Heart left ventricle (tissue), 16 donors: ENCODE data around the gene SH2D4B. TPM values are rescaled to one million over a fixed set of nuclear protein-coding genes. Genes with fewer than 3 reads are reported as not detected.

Source experiments
- ATAC-seq, 4 donors: fragments of 200-7000 bp; cut with Tn5 transposase; one replicate each; pipeline ENCODE4 v1.9.1; 2020 to 2022; ENCODE audit warnings: moderate library complexity in 4 of 4, mild to moderate bottlenecking in 3 of 4, moderate number of reproducible peaks in 1 of 4
- DNase-seq, 5 donors: peaks; one replicate each; pipeline ENCODE4 v3.0.0-alpha.2; 2020
- H3K27ac ChIP-seq, 12 donors: fragments of 200-600 bp; sonication (generic) in 4 of 12; one replicate each; pipeline versions ENCODE4 v1.5.0 to v1.8.0; 2016 to 2022; ENCODE audit warnings: mild to moderate bottlenecking in 2 of 12
- H3K27me3 ChIP-seq, 9 donors: fragments of 200-600 bp; sonication (generic) in 2 of 9; one replicate each; pipeline versions ENCODE4 v1.5.1 to v1.8.0; 2016 to 2022; ENCODE audit warnings: mild to moderate bottlenecking in 3 of 9
- H3K36me3 ChIP-seq, 9 donors: fragments of 200-600 bp; sonication (generic) in 2 of 9; one replicate each; pipeline versions ENCODE4 v1.5.0 to v1.8.0; 2018 to 2022; ENCODE audit warnings: mild to moderate bottlenecking in 2 of 9
- H3K4me1 ChIP-seq, 12 donors: fragments of 200-600 bp; sonication (generic) in 4 of 12; one replicate each; pipeline versions ENCODE4 v1.5.0 to v1.8.0; 2016 to 2022; ENCODE audit warnings: mild to moderate bottlenecking in 3 of 12
- H3K4me3 ChIP-seq, 12 donors: fragments of 200-600 bp; sonication (generic) in 4 of 12; one replicate each; pipeline versions ENCODE4 v1.5.0 to v1.8.0; 2017 to 2022; ENCODE audit warnings: mild to moderate bottlenecking in 9 of 12, moderate library complexity in 4 of 12
- H3K9me3 ChIP-seq, 12 donors: fragments of 200-600 bp; sonication (generic) in 4 of 12; one replicate each; pipeline versions ENCODE4 v1.5.0 to v1.8.0; 2016 to 2022; ENCODE audit warnings: mild to moderate bottlenecking in 1 of 12
- POLR2A ChIP-seq, 2 donors: fragments of 450-650 bp; IDR thresholded peaks; one replicate each; pipeline ENCODE4 v1.6.1; 2017; ENCODE audit warnings: antibody characterized with exemption in 2 of 2, mild to moderate bottlenecking in 2 of 2, moderate library complexity in 2 of 2
- WGBS, 4 donors: extraction: QIAGEN DNeasy Blood & Tissue Kit in 2 of 4; methylation state at CpG; one replicate each; pipeline versions ENCODE4 v1.1.5 to v1.1.7; 2013 to 2018; 5-methylcytosine and 5-hydroxymethylcytosine counted together
- intact Hi-C, 10 donors: fragments of 100-400 bp; cut with DNase I; formaldehyde crosslinking; loops; one replicate each; pipeline versions ENCODE4 v1.11.1 to v1.14.2; 2022
- polyA plus RNA-seq, 2 donors: library from polyadenylated mRNA; stranded (reverse); fragments of 200-250 nt; gene quantifications; one replicate each; pipeline ENCODE4 v1.2.3, GENCODE V29; 2013
- total RNA-seq, 9 donors: library from RNA; depleted of rRNA in 2 of 9; stranded (reverse); fragments of >200 nt in 2 of 9; fragmentation: NEBNext Ultra II Directional in 3 of 9; extraction: Animal tissue kit (Norgen Biotek cat#: 25700) in 3 of 9; gene quantifications; one replicate each; pipeline versions ENCODE4 v1.1.0 to v1.2.4, GENCODE V29; 2016 to 2023
- TF ChIP-seq, protein P1 (sequence below), 12 donors: fragments of 200-600 bp; sonication (generic) in 4 of 12; IDR thresholded peaks; one replicate each; pipeline versions ENCODE4 v1.5.0 to v1.8.0; 2018 to 2022; ENCODE audit warnings: antibody characterized with exemption in 12 of 12, mild to moderate bottlenecking in 5 of 12
- donor health status: ischemic (EF 13 %, LVEDD 7.1; RV severe dilation, severe dysfunction).
- donor health status: healthy with polysubstance abuse.
- donor health status: DM: no; HTN: yes; CAD: no.
- donor health status: DM: no; HTN: no; CAD: no.
- donor health status: ischemic (EF 25% LVEDD 6.9; RV normal size, moderate dysfunction).
- donor health status: ischemic (EF 25% LVEDD 5.7; RV mildly dilated, moderate dysfunction).
- donor health status: healthy.
- donor health status: DM: yes; HTN: yes; CAD: no.
- donor health status: ischemic (EF 35%, LVEDD 5.7; RV mildly dilated, moderate dysfunction).
- donor health status: nonischemic (EF 11% LVEDD 7.7; RV severe dilation, severe dysfunction).
- donor health status: DM: yes; HTN: yes; CAD: no.
- donor health status: PGD.
- donor health status: ischemic (EF 29% LVEDD 5.4; RV normal size, mild dysfunction).
- donor health status: nonischemic (EF 23%, LVEDD 6.1; RV moderate dilation, normal function).

Gene SH2D4B
- total and polyA plus RNA-seq, 11 donors: 0.19 TPM; not detected in 10

- WGBS, 4 donors: 72 to 82% (median 79%) methylated on average over 5 of the region's 5 CpGs
- no peaks in the 10 kb centered on the region for H3K4me1 ChIP-seq
- no peak overlapping the region for H3K27ac ChIP-seq
- no peak overlapping the region for H3K4me3 ChIP-seq
- no peaks in the 10 kb centered on the region for H3K27me3 ChIP-seq
- no peak for DNase-seq
- ATAC-seq: no peak
- TF ChIP-seq POLR2A (IDR thresholded peaks at IDR 0.05): no peak
- TF ChIP-seq, protein P1, sequence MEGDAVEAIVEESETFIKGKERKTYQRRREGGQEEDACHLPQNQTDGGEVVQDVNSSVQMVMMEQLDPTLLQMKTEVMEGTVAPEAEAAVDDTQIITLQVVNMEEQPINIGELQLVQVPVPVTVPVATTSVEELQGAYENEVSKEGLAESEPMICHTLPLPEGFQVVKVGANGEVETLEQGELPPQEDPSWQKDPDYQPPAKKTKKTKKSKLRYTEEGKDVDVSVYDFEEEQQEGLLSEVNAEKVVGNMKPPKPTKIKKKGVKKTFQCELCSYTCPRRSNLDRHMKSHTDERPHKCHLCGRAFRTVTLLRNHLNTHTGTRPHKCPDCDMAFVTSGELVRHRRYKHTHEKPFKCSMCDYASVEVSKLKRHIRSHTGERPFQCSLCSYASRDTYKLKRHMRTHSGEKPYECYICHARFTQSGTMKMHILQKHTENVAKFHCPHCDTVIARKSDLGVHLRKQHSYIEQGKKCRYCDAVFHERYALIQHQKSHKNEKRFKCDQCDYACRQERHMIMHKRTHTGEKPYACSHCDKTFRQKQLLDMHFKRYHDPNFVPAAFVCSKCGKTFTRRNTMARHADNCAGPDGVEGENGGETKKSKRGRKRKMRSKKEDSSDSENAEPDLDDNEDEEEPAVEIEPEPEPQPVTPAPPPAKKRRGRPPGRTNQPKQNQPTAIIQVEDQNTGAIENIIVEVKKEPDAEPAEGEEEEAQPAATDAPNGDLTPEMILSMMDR (IDR thresholded peaks at IDR 0.05): no peak
- H3K36me3 ChIP-seq: no peaks in the 10 kb centered on the region
- peaks cover 0 to 1% (median 0%) of the 10 kb centered on the region in 12 donors for H3K9me3 ChIP-seq
- intact Hi-C loops: no loop called here
These were observed 110.4 kb downstream of the SH2D4B start for GRCh38 chr10:80648106-80648505.

DNA sequence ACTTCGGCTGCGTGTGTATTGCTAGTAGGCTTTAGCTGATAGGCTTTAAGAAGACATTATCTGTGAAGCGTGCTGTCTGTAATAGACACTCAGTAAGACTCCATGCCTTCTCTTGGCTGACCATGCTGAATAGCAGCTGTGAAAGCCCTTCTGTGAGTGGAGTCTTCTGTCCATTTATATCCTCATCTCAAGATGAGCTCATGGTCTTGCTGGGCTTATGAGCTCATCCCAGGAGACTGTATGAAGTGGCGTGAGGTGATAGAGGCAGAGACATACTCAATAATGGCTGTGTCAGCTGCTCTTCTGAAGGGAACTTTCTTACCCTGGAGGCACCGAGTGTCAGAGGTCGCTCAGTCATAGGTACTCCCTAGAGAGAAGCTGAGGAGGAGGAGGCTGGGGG, 111.5 kb downstream of the SH2D4B start:
- no peaks in the 10 kb centered on the region for H3K36me3 ChIP-seq
- no peak for TF ChIP-seq POLR2A (IDR thresholded peaks at IDR 0.05)
- TF ChIP-seq, protein P1 (IDR thresholded peaks at IDR 0.05): no peak
- peaks cover 0 to 12% (median 8%) of the 10 kb centered on the region in 12 donors for H3K9me3 ChIP-seq
- no peak overlapping the region for H3K4me3 ChIP-seq
- no peaks in the 10 kb centered on the region for H3K4me1 ChIP-seq
- no peak for DNase-seq
- H3K27me3 ChIP-seq: no peaks in the 10 kb centered on the region
- no peak overlapping the region for H3K27ac ChIP-seq
- ATAC-seq: peak in 2 of 4 donors; percentile 33 to 38
- whole genome bisulfite sequencing, 4 donors: 75 to 83% (median 80%) methylated on average over 6 of the region's 6 CpGs
- intact Hi-C loops: no loop called here

- intact Hi-C loops: loop anchor here in 2 of 10 donors (5.0 kb wide), 2 partner anchors 209 to 214 kb away; no protein-coding TSS in a partner anchor
These were observed 118.2 kb downstream of the SH2D4B start for GRCh38 chr10:80655898-80656297.

DNA sequence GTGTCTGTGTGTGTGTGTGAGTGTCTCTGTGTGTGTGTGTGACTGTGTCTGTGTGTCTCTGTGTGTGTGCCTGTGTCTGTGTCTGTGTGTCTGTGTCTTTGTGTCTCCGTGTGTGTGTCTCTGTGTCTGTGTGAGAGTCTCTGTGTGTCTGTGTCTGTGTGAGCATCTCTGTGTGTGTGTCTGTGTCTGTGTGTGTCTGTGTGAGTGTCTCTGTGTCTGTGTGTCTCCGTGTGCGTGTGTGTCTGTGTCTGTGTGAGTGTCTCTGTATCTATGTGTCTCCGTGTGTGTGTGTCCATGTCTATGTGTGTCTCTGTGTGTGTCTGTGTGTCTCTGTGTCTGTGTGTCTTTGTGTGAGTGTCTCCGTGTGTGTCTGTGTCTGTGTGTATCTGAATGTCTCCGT, 120.4 kb downstream of the SH2D4B start:
- ATAC-seq (no peak), DNase-seq (no peak)
- intact Hi-C loops: loop anchor here in 2 of 10 donors (5.0 kb wide), 2 partner anchors 211 to 216 kb away; no protein-coding TSS in a partner anchor
- no peaks in the 10 kb centered on the region for H3K36me3 ChIP-seq
- TF ChIP-seq, protein P1 (IDR thresholded peaks at IDR 0.05): no peak
- TF ChIP-seq POLR2A (IDR thresholded peaks at IDR 0.05): no peak
- peaks cover 0 to 41% (median 18%) of the 10 kb centered on the region in 12 donors for H3K9me3 ChIP-seq
- no peak overlapping the region for H3K4me3 ChIP-seq
- H3K27me3 ChIP-seq: no peaks in the 10 kb centered on the region
- 90 to 96% (median 94%) methylated on average over 6 of the region's 6 CpGs for WGBS, 4 donors
- H3K4me1 ChIP-seq: peaks cover 0 to 23% (median 3%) of the 10 kb centered on the region in 12 donors
- H3K27ac ChIP-seq: no peak overlapping the region

More at GRCh38 chr10:80655898-80656297, 118.2 kb downstream of the SH2D4B start:
- Histone ChIP-seq H3K27ac (no peak overlapping the region), H3K36me3 (no peaks in the 10 kb centered on the region), H3K27me3 (no peaks in the 10 kb centered on the region), H3K9me3 (peaks cover 0 to 42% (median 18%) of the 10 kb centered on the region in 12 donors), H3K4me3 (no peak overlapping the region), H3K4me1 (peaks cover 0 to 11% (median 0%) of the 10 kb centered on the region in 12 donors)
- 90 to 100% (median 95%) methylated on average over 1 of the region's 1 CpG for WGBS, 4 donors
- ATAC-seq (no peak), DNase-seq (no peak)
- no peak for TF ChIP-seq POLR2A (IDR thresholded peaks at IDR 0.05)
- TF ChIP-seq, protein P1 (IDR thresholded peaks at IDR 0.05): no peak
